Stimulated activated CD8-positive, alpha-beta memory T cell treated with anti-CD3 and anti-CD28 coated beads, Interleukin-7, amount 100 ng/mL, for 24 hours (primary cell): ENCODE results near the gene MACROD1.

Source experiments
- DNase-seq: peaks from one replicate; pipeline ENCODE4 v3.0.0-alpha.2; 2020; ENCODE audit warnings: low read depth

The MACROD1 gene

GRCh38 chr11:64152841-64153691 is 12.8 kb downstream of the MACROD1 start:
- peak; percentile 50 for DNase-seq

GRCh38 chr11:64151337-64151736 is 14.6 kb downstream of the MACROD1 start:
- no peak for DNase-seq

GRCh38 chr11:64150481-64151239 is 15.3 kb downstream of the MACROD1 start:
- no peak for DNase-seq

DNA sequence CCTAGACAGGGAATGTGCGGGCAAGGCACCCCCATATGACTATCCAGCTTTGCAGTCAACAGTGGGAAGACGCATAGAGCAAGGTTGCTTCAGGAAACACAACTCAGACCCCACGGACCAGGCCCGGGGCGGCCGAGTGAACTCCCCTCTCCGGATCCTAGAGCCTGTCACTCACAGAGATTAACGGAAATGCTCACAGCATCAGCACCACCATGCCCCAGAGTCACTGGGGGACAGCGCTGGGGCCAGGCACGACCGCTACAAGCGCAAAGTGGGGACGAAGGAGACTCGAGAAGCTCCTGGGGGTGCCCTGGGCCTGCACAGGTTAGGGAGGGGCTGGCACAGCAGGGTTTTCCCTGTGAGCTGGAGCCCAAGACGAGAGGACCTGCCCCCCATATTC is 15.9 kb downstream of the MACROD1 start:
- DNase-seq: no peak

GRCh38 chr11:64148917-64149617 is 16.8 kb downstream of the MACROD1 start:
- DNase-seq: no peak

DNA sequence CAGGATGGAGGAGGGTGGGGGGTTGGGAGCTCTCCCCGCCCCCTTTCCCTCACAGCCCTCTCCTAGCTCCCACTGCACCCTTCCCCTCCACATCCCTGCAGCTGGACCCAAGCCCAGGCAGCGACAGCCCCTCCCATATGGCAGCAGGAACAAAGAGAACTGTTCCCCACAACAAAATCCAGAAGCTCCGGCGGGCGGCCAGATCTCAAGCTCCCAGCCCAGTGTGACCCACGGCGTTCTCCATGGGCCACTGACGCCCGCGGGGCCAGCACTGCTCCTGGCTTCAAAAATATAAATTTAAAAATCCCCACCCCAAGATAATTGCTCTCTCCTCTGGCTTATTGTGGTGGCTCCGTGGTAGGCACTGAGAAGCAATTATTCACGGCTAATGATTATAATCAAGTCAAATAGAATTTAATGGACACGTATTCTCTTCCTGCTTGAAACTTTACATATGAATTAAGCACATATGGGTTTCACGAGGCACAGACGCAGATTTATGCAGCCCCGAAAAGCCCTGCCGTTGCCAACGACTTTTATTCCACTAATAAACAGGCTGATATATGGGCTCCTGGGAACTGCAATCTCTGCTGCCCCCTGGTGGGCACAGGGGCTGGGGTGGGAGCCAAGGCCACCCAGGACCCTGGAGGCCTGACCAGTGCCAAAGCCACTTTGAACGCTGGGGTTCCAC is 17.5 kb downstream of the MACROD1 start:
- peak; percentile 59 for DNase-seq

DNA sequence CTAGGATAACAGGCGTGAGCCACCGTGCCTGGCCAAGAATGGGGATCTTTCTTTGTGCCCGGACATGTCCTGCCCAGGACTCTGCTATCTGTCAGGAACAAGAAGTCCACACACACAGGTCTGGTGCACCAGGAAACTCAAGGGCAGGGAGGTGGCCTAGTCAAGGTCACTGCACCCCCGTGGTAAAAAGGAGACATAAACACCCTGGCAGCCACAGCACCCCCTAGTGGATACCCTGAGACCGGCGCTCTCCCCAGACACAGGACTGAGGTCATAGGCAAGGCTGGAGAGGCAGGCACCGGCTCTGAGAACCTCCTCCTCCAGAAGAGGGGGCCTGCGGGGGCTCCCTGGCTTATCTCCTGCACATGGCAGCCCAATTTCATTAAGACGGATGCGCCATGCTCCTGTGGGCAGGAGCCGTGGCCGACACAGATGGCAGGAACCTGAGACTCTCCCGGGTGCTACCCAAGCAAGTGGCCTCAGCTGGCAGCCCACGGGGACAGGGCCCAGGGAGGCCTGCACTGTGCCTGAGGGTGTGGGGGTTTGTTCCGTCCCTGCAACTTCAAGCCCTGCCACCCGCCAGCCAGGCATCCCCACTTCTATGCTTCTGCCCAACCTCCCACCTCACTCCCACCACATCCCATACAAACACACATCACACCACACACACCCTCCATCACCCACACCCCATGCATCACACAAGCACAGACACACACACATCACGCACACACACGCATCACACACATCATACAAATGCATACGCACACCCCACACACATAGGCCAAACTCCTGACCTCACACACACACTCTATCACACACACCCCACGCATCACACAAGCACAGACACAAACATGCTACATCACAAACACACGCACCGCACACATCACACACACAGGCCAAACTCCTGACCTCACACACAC is 19.6 kb downstream of the MACROD1 start:
- peak; percentile 24 for DNase-seq

DNA sequence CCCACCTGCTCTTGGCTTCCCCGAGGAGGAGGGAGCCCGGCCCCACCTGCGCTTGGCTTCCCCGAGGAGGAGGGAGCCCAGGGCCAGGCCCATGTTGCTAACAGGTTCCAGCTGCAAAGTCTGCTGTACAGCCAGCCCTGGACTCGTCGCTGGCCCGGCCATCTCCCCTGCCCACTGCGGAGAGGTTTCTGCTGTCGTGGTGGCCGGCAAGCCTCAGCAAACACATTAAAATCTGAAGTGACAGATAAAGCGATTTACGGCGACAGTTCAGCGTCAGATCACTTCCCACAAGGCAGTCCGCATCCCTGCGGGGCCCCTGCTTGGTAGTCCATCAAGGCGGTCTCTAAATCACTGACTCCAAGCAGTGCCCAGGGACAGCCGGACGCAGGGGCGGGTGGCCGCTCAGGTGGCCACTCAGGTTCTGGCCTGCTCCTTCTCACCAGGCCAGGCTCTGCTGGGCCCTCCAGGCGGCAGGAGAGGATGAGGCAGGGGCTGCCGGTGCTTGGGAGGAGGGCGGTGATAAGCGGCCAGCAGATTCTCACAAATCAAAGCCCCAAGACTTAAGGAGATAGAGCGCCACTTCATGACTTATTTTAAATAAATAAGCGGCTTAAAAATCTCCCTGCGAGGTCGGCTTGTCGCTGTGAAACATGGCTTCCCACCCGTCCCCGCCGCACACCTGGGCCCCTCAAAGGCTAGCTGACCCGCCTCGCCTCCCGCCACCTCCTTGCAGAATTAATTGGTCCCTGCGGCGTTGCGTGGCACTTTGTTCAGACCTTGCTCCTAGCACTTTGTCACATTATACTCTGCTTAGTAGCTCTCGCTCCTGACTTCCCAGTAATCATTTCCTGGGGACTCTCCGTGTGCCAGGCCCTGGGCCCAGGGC is 21.1 kb downstream of the MACROD1 start:
- no peak for DNase-seq

GRCh38 chr11:64141081-64141783 is 24.7 kb downstream of the MACROD1 start:
- DNase-seq: no peak

DNA sequence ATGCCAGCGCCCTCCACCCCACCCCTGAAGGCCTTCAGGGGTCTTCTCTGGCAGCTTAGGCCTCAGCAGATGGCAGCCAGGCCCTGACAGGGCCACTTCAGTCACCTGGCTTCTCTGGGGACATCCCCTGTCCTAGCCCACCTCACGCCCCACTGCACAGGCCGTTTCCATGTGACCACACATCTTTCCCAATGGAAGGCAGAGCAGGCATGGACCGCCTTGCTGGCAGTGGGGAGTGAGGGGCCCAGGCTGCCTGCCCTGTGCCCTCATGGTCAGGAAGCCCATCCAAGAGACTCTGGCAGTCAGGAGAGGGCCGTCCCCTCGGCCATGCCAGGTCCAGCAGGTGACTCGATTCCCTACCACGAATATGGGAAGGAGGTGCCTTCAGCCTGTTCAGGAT is 25.8 kb downstream of the MACROD1 start:
- DNase-seq: no peak

- no peak for DNase-seq
Observed at GRCh38 chr11:64139049-64139448, 26.9 kb downstream of the MACROD1 start.

DNA sequence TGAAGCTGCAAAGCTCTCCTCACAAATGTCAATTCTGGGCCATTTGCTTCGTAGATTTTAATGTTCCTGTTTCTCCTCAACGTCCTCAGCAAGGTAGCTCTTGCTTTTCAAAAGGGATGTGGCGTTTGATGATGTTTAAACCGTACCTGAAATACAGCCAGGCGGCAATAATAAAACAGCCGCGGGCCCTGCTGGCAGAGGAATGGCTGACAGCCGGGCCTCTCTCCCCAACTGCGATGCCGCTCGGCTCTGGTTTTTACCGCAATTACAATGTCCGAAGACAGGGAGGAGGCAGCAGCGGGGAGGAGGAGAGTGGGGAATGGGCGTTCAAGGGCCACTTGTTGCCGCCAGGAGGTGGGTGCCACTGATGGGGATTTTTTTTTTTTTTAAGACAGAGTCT is 27.5 kb downstream of the MACROD1 start:
- DNase-seq: no peak

GRCh38 chr11:64136765-64137441 is 29.0 kb downstream of the MACROD1 start:
- DNase-seq: no peak

- no peak for DNase-seq
Observed at GRCh38 chr11:64135711-64136110, 30.2 kb downstream of the MACROD1 start.

GRCh38 chr11:64134963-64135362 is 30.9 kb downstream of the MACROD1 start:
- no peak for DNase-seq

GRCh38 chr11:64132982-64133705 is 32.8 kb downstream of the MACROD1 start:
- no peak for DNase-seq

- no peak for DNase-seq
Observed at GRCh38 chr11:64132191-64132771, 33.6 kb downstream of the MACROD1 start.
